Thoracic aorta (tissue), 2 donors: ENCODE measurements around the gene ATF7IP2. TPM values are rescaled to one million over a fixed set of nuclear protein-coding genes. Genes with fewer than 3 reads are reported as not detected.

Experiments
- ATAC-seq: fragments of 150-250 bp; one replicate; pipeline ENCODE4 v1.8.0; 2017; ENCODE audit warnings: low read depth; ENCODE audit not compliant: insufficient number of reproducible peaks, low FRiP score
- DNase-seq: peaks from one replicate; pipeline ENCODE4 v3.0.0-alpha.2; 2020; ENCODE audit warnings: low spot score
- H3K27ac ChIP-seq, 2 donors: fragments of 200-600 bp; sonication (generic); 1 replicate in 1 of 2; 2 replicates in 1 of 2; pipeline ENCODE4 v1.5.1; 2016; ENCODE audit warnings: mild to moderate bottlenecking in 2 of 2, moderate library complexity in 2 of 2
- H3K27me3 ChIP-seq: fragments of 200-600 bp; sonication (generic); replicated peaks from 2 replicates; pipeline ENCODE4 v1.6.0; 2016; ENCODE audit warnings: mild to moderate bottlenecking; ENCODE audit not compliant: insufficient read depth
- H3K36me3 ChIP-seq: fragments of 200-600 bp; sonication (generic); one replicate; pipeline ENCODE4 v1.5.1; 2016
- H3K4me1 ChIP-seq, 2 donors: fragments of 200-600 bp; sonication (generic); 1 replicate in 1 of 2; 2 replicates in 1 of 2; pipeline versions ENCODE4 v1.5.1 to v1.6.0; 2016; ENCODE audit warnings: low read depth in 2 of 2, mild to moderate bottlenecking in 1 of 2; ENCODE audit not compliant: control insufficient read depth in 1 of 2
- H3K4me3 ChIP-seq: fragments of 200-600 bp; sonication (generic); 2 replicates; pipeline ENCODE4 v1.5.1; 2016; ENCODE audit warnings: mild to moderate bottlenecking
- H3K9me3 ChIP-seq: fragments of 200-600 bp; sonication (generic); 2 replicates; pipeline ENCODE4 v1.5.1; 2016
- CTCF ChIP-seq: fragments of 200-600 bp; sonication (generic); IDR thresholded peaks from one replicate; pipeline ENCODE4 v1.5.1; 2019; ENCODE audit warnings: antibody characterized with exemption
- total RNA-seq, 2 donors: library from RNA; depleted of rRNA; stranded (reverse); fragments of >200 nt; gene quantifications; one replicate each; pipeline versions ENCODE4 v1.1.0 to v1.2.3, GENCODE V29; 2016

The ATF7IP2 gene
- total RNA-seq, 2 donors from 2014 or later = 7.2 to 15.8 TPM

- ATAC-seq (no peak), DNase-seq (no peak)
- Histone ChIP-seq H3K9me3 (no peaks in the 10 kb centered on the region), H3K36me3 (no peaks in the 10 kb centered on the region), H3K4me1 (peaks cover 11 to 15% of the 10 kb centered on the region in 2 donors), H3K4me3 (no peak overlapping the region), H3K27ac (no peak overlapping the region), H3K27me3 (no peaks in the 10 kb centered on the region)
- TF ChIP-seq CTCF = no peak
Observed at GRCh38 chr16:10519297-10519696, 133.4 kb downstream of the ATF7IP2 start.

- H3K27ac ChIP-seq = no peak overlapping the region
- DNase-seq = no peak
Observed at GRCh38 chr16:10519929-10520868, 134.3 kb downstream of the ATF7IP2 start.

GRCh38 chr16:10520869-10521578 lies 135.2 kb downstream of the ATF7IP2 start:
- Histone ChIP-seq H3K27me3 (no peaks in the 10 kb centered on the region), H3K4me1 (no peaks in the 10 kb centered on the region), H3K27ac (no peak overlapping the region), H3K4me3 (no peak overlapping the region), H3K36me3 (peaks cover 9% of the 10 kb centered on the region), H3K9me3 (no peaks in the 10 kb centered on the region)
- TF ChIP-seq CTCF = no peak
- no peak for DNase-seq
- no peak for ATAC-seq

More at GRCh38 chr16:10519929-10520868, 134.3 kb downstream of the ATF7IP2 start:
- H3K36me3 ChIP-seq = peaks cover 3% of the 10 kb centered on the region
- H3K27me3 ChIP-seq = no peaks in the 10 kb centered on the region
- no peak for TF ChIP-seq CTCF
- ATAC-seq = no peak
- no peaks in the 10 kb centered on the region for H3K9me3 ChIP-seq
- no peak overlapping the region for H3K4me3 ChIP-seq
- H3K4me1 ChIP-seq = peaks cover 3 to 8% of the 10 kb centered on the region in 2 donors

GRCh38 chr16:10521681-10522274 lies 135.9 kb downstream of the ATF7IP2 start:
- peak; percentile 86 for TF ChIP-seq CTCF
- no peak overlapping the region for H3K4me3 ChIP-seq
- H3K4me1 ChIP-seq = no peaks in the 10 kb centered on the region
- H3K27ac ChIP-seq = no peak overlapping the region
- no peaks in the 10 kb centered on the region for H3K9me3 ChIP-seq
- DNase-seq (no peak), ATAC-seq (no peak)
- peaks cover 14% of the 10 kb centered on the region for H3K36me3 ChIP-seq
- H3K27me3 ChIP-seq = no peaks in the 10 kb centered on the region

- Histone ChIP-seq H3K36me3 (peaks cover 21% of the 10 kb centered on the region), H3K9me3 (no peaks in the 10 kb centered on the region), H3K27me3 (no peaks in the 10 kb centered on the region), H3K4me1 (no peaks in the 10 kb centered on the region), H3K4me3 (no peak overlapping the region), H3K27ac (no peak overlapping the region)
- DNase-seq (no peak), ATAC-seq (no peak)
- TF ChIP-seq CTCF = no peak
Observed at GRCh38 chr16:10522966-10523365, 137.1 kb downstream of the ATF7IP2 start.
